Measurements from ENCODE around the gene GALNT14. TPM values are rescaled to one million over a fixed set of nuclear protein-coding genes. Genes with fewer than 3 reads are reported as not detected.

Gene GALNT14
- total and polyA plus RNA-seq, 9 of the 15 experiments (the other 6 are each of a cell fraction or from before 2014, with no cell fraction given): 0.11 TPM; not detected in 8

GRCh38 chr2:30960213-30960612 lies 178.0 kb downstream of the GALNT14 start:
- CTCF ChIA-PET (ENCODE audit: low intra/inter-chr PET ratio): no interaction called here
- Histone ChIP-seq H3K4me2 (ENCODE audit: insufficient read depth, low read length) (no peak overlapping the region), H4K20me1 (replicated peaks; ENCODE audit: control insufficient read depth, insufficient read depth, low read length) (no peaks in the 10 kb centered on the region), H3K4me1 (replicated peaks in 1 of 2; ENCODE audit: control insufficient read depth in 2 of 2, insufficient read depth in 2 of 2, low read length in 2 of 2) (no peaks in the 10 kb centered on the region; a peak in 1 of 5 replicates), H3K79me2 (ENCODE audit: control insufficient read depth, insufficient read depth, low read length) (no peaks in the 10 kb centered on the region), H3K36me3 (ENCODE audit: control insufficient read depth, insufficient read depth, low read length) (no peaks in the 10 kb centered on the region), H2AFZ (ENCODE audit: low read depth, low read length) (no peak overlapping the region), H3K9me3 (replicated peaks; ENCODE audit: control insufficient read depth, insufficient read depth, low read depth, low read length) (no peaks in the 10 kb centered on the region), H3K27ac (ENCODE audit: extremely low read depth, low read depth, low read length) (no peak overlapping the region), H3K9ac (ENCODE audit: insufficient read depth in 1 of 2, low read depth in 2 of 2, low read length in 2 of 2) (no peak overlapping the region; a peak in 1 of 4 replicates), H3K27me3 (ENCODE audit: control insufficient read depth in 2 of 2, insufficient read depth in 2 of 2, low read length in 2 of 2) (peaks cover 2 to 42% of the 10 kb centered on the region in 2 experiments), H3K4me3 (no peak overlapping the region), H3K9me1 (ENCODE audit: control insufficient read depth, insufficient read depth, low read length) (no peaks in the 10 kb centered on the region)
- in situ Hi-C loops (cut with MboI) (no loop called here), intact Hi-C loops (cut with micrococcal nuclease) (no loop called here)
- WGBS (ENCODE audit: insufficient coverage, low coverage, missing lambda C conversion rate): 1% methylated on average over 10 of the region's 10 CpGs
- FAIRE-seq (no peak), DNase-seq (ENCODE audit: extremely low read depth in 1 of 4, low spot score in 3 of 4) (no peak), ATAC-seq (no peak)
- BruUV-seq (replicated peaks): no TSS peak
- POLR2A ChIA-PET: interaction anchor here (0.8 kb wide), 1 partner anchor 11 kb away, joined by 3 read pairs; no protein-coding TSS in a partner anchor
- TF ChIP-seq ZNF668 (CRISPR knock-in tag; IDR thresholded peaks at IDR 0.05) (no peak), E2F6 (IDR thresholded peaks at IDR 0.05; ENCODE audit: borderline replicate concordance in 1 of 2, extremely low read depth in 1 of 2, insufficient read depth in 1 of 2, insufficient read length in 1 of 2, low read depth in 1 of 2, low read length in 1 of 2, poor library complexity in 1 of 2, severe bottlenecking in 1 of 2) (no peak), CBX5 (IDR thresholded peaks at IDR 0.05; ENCODE audit: borderline replicate concordance, low read depth) (no peak), HSF4 (CRISPR knock-in tag; IDR thresholded peaks at IDR 0.05; ENCODE audit: borderline replicate concordance) (no peak), KAT8 (IDR thresholded peaks at IDR 0.05; ENCODE audit: low read depth) (no peak), BRD4 (IDR thresholded peaks at IDR 0.05) (no peak), GABPA (tag; conservative IDR thresholded peaks at IDR 0.05; ENCODE audit: low read depth) (no peak), SMARCB1 (IDR thresholded peaks at IDR 0.05; ENCODE audit: insufficient read length, low read depth) (no peak), CBX2 (IDR thresholded peaks at IDR 0.05; ENCODE audit: insufficient read depth, low read length, poor library complexity, severe bottlenecking) (no peak), ZNF354B (CRISPR knock-in tag; IDR thresholded peaks at IDR 0.05) (no peak), PHF8 (IDR thresholded peaks at IDR 0.05; ENCODE audit: borderline replicate concordance, low read length) (no peak), THAP7 (CRISPR knock-in tag; IDR thresholded peaks at IDR 0.05) (no peak), ZNF23 (CRISPR knock-in tag; IDR thresholded peaks at IDR 0.05) (no peak), RBM25 (IDR thresholded peaks at IDR 0.05; ENCODE audit: low read depth, low read length, severe bottlenecking) (no peak), JUND (IDR thresholded peaks at IDR 0.05; ENCODE audit: borderline replicate concordance, low read depth, low read length) (no peak), JUND (tag; IDR thresholded peaks at IDR 0.05; ENCODE audit: borderline replicate concordance, low read depth, low read length) (no peak)
